ENCODE results near the gene ALG5. TPM values are rescaled to one million over a fixed set of nuclear protein-coding genes. Genes with fewer than 3 reads are reported as not detected.

The ALG5 gene
- polyA plus RNA-seq, 2 of the 4 experiments (the other 2 are of a cell fraction), result 34.4 to 69.0 TPM

DNA sequence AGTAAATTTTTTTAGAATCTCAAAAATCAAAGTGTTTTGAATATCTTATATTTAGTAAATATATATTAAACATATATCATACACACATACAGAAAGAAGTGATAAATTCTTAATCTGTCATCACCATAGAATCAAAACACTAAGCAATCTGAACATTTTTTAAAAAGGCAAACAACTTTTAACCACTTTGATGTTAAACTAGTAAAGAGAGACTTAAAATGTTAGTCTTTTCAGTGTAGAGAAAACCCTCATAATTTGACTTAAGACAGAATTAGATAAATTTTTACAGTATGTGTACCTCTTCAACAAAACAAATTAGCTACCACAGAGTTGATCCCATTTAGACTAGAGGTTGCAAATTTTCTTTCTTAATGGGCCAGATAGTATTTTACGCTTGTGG lies 46.9 kb upstream of the ALG5 start (continued):
- TF ChIP-seq, protein P1, sequence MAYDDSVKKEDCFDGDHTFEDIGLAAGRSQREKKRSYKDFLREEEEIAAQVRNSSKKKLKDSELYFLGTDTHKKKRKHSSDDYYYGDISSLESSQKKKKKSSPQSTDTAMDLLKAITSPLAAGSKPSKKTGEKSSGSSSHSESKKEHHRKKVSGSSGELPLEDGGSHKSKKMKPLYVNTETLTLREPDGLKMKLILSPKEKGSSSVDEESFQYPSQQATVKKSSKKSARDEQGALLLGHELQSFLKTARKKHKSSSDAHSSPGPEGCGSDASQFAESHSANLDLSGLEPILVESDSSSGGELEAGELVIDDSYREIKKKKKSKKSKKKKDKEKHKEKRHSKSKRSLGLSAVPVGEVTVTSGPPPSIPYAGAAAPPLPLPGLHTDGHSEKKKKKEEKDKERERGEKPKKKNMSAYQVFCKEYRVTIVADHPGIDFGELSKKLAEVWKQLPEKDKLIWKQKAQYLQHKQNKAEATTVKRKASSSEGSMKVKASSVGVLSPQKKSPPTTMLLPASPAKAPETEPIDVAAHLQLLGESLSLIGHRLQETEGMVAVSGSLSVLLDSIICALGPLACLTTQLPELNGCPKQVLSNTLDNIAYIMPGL (CRISPR knock-in tag; IDR thresholded peaks at IDR 0.05; ENCODE audit: borderline replicate concordance), result no peak
- TF ChIP-seq BHLHE40 (IDR thresholded peaks at IDR 0.05; ENCODE audit: low read depth, low read length) (no peak), JUN (IDR thresholded peaks at IDR 0.05) (no peak), POLR2A (IDR thresholded peaks at IDR 0.05; ENCODE audit: low read length) (no peak)

DNA sequence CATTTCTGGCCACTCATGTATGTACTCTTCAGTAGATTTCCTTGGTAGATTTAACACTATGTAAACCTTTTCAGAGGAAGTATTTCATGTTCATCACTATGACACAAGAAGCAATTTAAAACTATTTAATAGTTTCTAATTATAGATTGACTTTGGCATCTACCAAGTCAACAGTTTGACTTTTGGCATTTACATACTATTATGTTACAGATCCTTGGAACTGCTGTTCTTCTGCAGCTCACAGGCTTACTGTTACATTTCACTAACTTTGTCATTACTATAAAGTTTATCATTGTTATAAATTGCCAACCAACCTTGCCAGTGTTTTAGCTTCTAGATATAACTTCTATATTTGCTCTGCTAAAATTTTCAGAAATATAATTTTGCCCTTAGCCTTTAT lies 41.6 kb upstream of the ALG5 start:
- Histone ChIP-seq H3K4me2 (no peak overlapping the region), H3K4me1 (no peaks in the 10 kb centered on the region), H3K9me3 (no peaks in the 10 kb centered on the region), H3K4me3 (no peak overlapping the region), H3K27ac (no peak overlapping the region)
- DNase-seq (ENCODE audit: low read depth in 1 of 2, low spot score in 1 of 2), result no peak
- ATAC-seq, result no peak
- TF ChIP-seq SREBF2 (IDR thresholded peaks at IDR 0.05), result no peak
- no peak for TF ChIP-seq KDM1A (IDR thresholded peaks at IDR 0.05; ENCODE audit: low read depth)
- no peak for TF ChIP-seq FOXS1 (CRISPR knock-in tag; IDR thresholded peaks at IDR 0.05)
- TF ChIP-seq HOXB5 (CRISPR knock-in tag; IDR thresholded peaks at IDR 0.05), result no peak
- no peak for TF ChIP-seq HEYL (CRISPR knock-in tag; IDR thresholded peaks at IDR 0.05)
- no peak for TF ChIP-seq ZC3H11A (IDR thresholded peaks at IDR 0.05)
- ChIA-PET CTCF (no interaction called here), POLR2A (no interaction called here)
- no peak for FAIRE-seq

DNA sequence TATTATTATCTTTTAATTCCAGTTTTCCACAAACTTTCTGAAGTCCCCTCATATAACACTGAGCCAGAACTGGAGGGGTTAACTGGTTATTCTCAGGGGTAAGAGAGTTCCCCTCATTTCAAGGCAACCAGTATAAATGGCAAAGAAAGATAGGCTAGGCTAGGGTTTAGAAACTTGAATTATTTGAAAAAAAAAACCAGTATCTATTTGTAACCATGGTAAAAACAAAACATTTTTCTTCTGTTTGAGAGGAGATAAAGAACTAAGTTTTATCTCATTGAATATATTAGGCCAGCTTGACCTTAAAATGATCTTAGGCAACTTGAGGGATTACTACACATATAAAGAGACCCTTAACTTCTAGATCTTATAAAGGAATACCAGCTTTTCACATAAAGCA lies 40.8 kb upstream of the ALG5 start:
- FAIRE-seq (no peak), ATAC-seq (no peak), DNase-seq (ENCODE audit: low read depth in 1 of 2, low spot score in 1 of 2) (no peak)
- TF ChIP-seq MAZ (IDR thresholded peaks at IDR 0.05; ENCODE audit: borderline replicate concordance, low read depth, low read length) (no peak), CEBPB (IDR thresholded peaks at IDR 0.05) (no peak), TFCP2L1 (CRISPR knock-in tag; IDR thresholded peaks at IDR 0.05) (no peak), FOXS1 (CRISPR knock-in tag; IDR thresholded peaks at IDR 0.05) (no peak), RCOR1 (IDR thresholded peaks at IDR 0.05; ENCODE audit: low read depth, low read length) (no peak), CBX8 (IDR thresholded peaks at IDR 0.05) (no peak), PHF8 (IDR thresholded peaks at IDR 0.05; ENCODE audit: borderline replicate concordance, low read depth) (no peak), JUNB (IDR thresholded peaks at IDR 0.05) (no peak), RARB (CRISPR knock-in tag; IDR thresholded peaks at IDR 0.05) (no peak), SREBF2 (IDR thresholded peaks at IDR 0.05) (no peak), BHLHE40 (IDR thresholded peaks at IDR 0.05; ENCODE audit: low read depth, low read length) (no peak), ZC3H11A (IDR thresholded peaks at IDR 0.05) (no peak)
- Histone ChIP-seq H3K4me2 (no peak overlapping the region), H3K27ac (no peak overlapping the region), H3K4me1 (no peaks in the 10 kb centered on the region), H3K9me3 (no peaks in the 10 kb centered on the region), H3K4me3 (no peak overlapping the region)
- POLR2A ChIA-PET, result no interaction called here
- CTCF ChIA-PET, result no interaction called here

DNA sequence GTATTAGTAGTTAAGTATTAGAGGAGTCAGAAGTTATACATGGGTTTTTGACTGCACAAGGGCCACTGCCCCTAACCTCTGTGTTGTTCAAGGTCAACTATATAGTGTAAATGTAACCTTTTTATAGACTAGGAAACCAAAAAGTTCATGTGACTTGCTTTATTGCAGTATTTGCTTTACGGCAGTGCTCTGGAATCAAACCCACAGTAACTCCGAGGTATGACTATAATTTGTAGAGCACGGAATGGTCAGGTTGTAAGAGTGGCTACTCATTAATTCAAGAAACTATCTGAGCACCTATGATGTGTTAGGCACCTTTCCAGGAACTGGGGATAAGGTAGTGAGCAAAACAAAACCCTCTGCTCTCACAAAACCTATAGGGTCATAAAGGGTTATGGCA lies 38.1 kb upstream of the ALG5 start:
- ATAC-seq (no peak), DNase-seq (ENCODE audit: low read depth in 1 of 2, low spot score in 1 of 2) (no peak), FAIRE-seq (no peak)
- Histone ChIP-seq H3K9me3 (no peaks in the 10 kb centered on the region), H3K4me3 (no peak overlapping the region), H3K27ac (no peak overlapping the region), H3K4me2 (no peak overlapping the region), H3K4me1 (no peaks in the 10 kb centered on the region)
- CTCF ChIA-PET, result interaction anchor here (0.6 kb wide), 2 partner anchors 45 to 501 kb away, joined by 3 read pairs; no protein-coding TSS in a partner anchor
- WGBS (ENCODE audit: missing lambda C conversion rate), result 95% methylated on average over 3 of the region's 3 CpGs
- no peak for TF ChIP-seq JUNB (IDR thresholded peaks at IDR 0.05)
- TF ChIP-seq EHF (CRISPR knock-in tag; IDR thresholded peaks at IDR 0.05), result no peak
- TF ChIP-seq, protein P2, sequence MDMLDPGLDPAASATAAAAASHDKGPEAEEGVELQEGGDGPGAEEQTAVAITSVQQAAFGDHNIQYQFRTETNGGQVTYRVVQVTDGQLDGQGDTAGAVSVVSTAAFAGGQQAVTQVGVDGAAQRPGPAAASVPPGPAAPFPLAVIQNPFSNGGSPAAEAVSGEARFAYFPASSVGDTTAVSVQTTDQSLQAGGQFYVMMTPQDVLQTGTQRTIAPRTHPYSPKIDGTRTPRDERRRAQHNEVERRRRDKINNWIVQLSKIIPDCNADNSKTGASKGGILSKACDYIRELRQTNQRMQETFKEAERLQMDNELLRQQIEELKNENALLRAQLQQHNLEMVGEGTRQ (IDR thresholded peaks at IDR 0.05), result no peak
- TF ChIP-seq CHD4 (IDR thresholded peaks at IDR 0.05; ENCODE audit: borderline replicate concordance), result no peak
- no peak for TF ChIP-seq BHLHE40 (IDR thresholded peaks at IDR 0.05; ENCODE audit: low read depth, low read length)
- TF ChIP-seq, protein P3, sequence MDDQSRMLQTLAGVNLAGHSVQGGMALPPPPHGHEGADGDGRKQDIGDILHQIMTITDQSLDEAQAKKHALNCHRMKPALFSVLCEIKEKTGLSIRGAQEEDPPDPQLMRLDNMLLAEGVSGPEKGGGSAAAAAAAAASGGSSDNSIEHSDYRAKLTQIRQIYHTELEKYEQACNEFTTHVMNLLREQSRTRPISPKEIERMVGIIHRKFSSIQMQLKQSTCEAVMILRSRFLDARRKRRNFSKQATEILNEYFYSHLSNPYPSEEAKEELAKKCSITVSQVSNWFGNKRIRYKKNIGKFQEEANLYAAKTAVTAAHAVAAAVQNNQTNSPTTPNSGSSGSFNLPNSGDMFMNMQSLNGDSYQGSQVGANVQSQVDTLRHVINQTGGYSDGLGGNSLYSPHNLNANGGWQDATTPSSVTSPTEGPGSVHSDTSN (IDR thresholded peaks at IDR 0.05), result no peak
- TF ChIP-seq, protein P4, sequence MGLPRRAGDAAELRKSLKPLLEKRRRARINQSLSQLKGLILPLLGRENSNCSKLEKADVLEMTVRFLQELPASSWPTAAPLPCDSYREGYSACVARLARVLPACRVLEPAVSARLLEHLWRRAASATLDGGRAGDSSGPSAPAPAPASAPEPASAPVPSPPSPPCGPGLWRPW (IDR thresholded peaks at IDR 0.05), result no peak
- POLR2A ChIA-PET, result interaction anchor here (0.6 kb wide), 1 partner anchor 37 kb away, joined by 4 read pairs; the partner anchor contains the start of gene EXOSC8

Data from A549 (cell line).